Breast epithelium (tissue), 4 donors: ENCODE data around the gene SEMA4D. TPM values are rescaled to one million over a fixed set of nuclear protein-coding genes. Genes with fewer than 3 reads are reported as not detected.

Experiments
- DNase-seq, 2 donors: peaks; one replicate each; pipeline ENCODE4 v3.0.0-alpha.2; 2019; ENCODE audit warnings: low spot score in 2 of 2
- H3K27ac ChIP-seq, 2 donors: fragments of 200-600 bp; sonication (generic) in 1 of 2; one replicate each; pipeline ENCODE4 v1.5.1; 2016 to 2019; ENCODE audit warnings: mild to moderate bottlenecking in 1 of 2
- H3K27me3 ChIP-seq, 2 donors: fragments of 200-600 bp; sonication (generic) in 1 of 2; one replicate each; pipeline versions ENCODE4 v1.5.1 to v1.6.0; 2017 to 2019; ENCODE audit warnings: control low read depth in 1 of 2, mild to moderate bottlenecking in 1 of 2
- H3K36me3 ChIP-seq: fragments of 200-600 bp; one replicate; pipeline ENCODE4 v1.5.1; 2019
- H3K4me1 ChIP-seq, 2 donors: fragments of 200-600 bp; sonication (generic); one replicate each; pipeline ENCODE4 v1.5.1; 2016 to 2019; ENCODE audit warnings: control low read depth in 1 of 2
- H3K4me3 ChIP-seq, 3 donors: fragments of 200-600 bp; sonication (generic); 1 replicate in 2 of 3; 2 replicates in 1 of 3; pipeline ENCODE4 v1.5.1; 2016 to 2019; ENCODE audit warnings: mild to moderate bottlenecking in 3 of 3, moderate library complexity in 2 of 3
- H3K9me3 ChIP-seq, 2 donors: fragments of 200-600 bp; sonication (generic) in 1 of 2; one replicate each; pipeline ENCODE4 v1.5.1; 2016 to 2019; ENCODE audit warnings: control low read depth in 1 of 2
- POLR2A ChIP-seq: fragments of 450-650 bp; IDR thresholded peaks from one replicate; pipeline ENCODE4 v1.6.1; 2016; ENCODE audit warnings: antibody characterized with exemption, mild to moderate bottlenecking, moderate library complexity
- POLR2AphosphoS5 ChIP-seq, 3 donors: sonication (generic); formaldehyde crosslinking; IDR thresholded peaks; one replicate each; pipeline ENCODE4 v1.6.1; 2017; ENCODE audit warnings: antibody characterized with exemption in 3 of 3
- intact Hi-C: fragments of 100-400 bp; cut with DNase I; formaldehyde crosslinking; loops from one replicate; pipeline ENCODE4 v1.15.1; 2023; ENCODE audit warnings: low total_unique reads
- total RNA-seq, 3 donors: library from RNA; depleted of rRNA; stranded (reverse); fragments of >200 nt; gene quantifications; one replicate each; pipeline ENCODE4 v1.1.0, GENCODE V29; 2016
- TF ChIP-seq, protein P1 (sequence below), 3 donors: fragments of 450-650 bp; IDR thresholded peaks; one replicate each; pipeline ENCODE4 v1.5.1; 2016 to 2017; ENCODE audit warnings: antibody characterized with exemption in 3 of 3, mild to moderate bottlenecking in 3 of 3, moderate library complexity in 3 of 3

The SEMA4D gene
- total RNA-seq, 3 donors from 2014 or later, result 9.9 to 24.6 (median 16.1) TPM

DNA sequence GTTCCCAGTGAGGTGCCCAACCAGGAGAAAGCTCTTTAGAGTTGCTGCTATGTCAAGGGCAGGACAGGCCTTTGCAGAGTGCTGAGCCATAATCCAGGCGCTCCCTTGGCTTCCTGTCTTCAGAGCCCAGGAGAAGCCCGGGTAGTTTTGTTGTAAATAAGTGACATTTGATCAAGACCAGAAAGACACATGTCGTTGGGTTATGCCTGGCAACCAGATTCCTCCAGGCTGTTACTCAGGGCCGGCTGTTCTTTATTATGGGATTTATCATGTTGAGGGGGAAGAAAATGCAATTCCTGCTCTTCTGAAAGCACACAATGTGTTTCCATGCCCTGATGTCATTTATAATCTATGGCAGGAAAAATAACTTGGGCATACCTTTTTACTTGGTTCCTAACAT lies 39.3 kb upstream of the SEMA4D start:
- Histone ChIP-seq H3K27ac (no peak overlapping the region), H3K4me3 (no peak overlapping the region), H3K27me3 (no peaks in the 10 kb centered on the region), H3K36me3 (no peaks in the 10 kb centered on the region), H3K9me3 (no peaks in the 10 kb centered on the region), H3K4me1 (no peaks in the 10 kb centered on the region)
- TF ChIP-seq POLR2AphosphoS5 (IDR thresholded peaks at IDR 0.05) (no peak), POLR2A (no peak)
- TF ChIP-seq, protein P1, sequence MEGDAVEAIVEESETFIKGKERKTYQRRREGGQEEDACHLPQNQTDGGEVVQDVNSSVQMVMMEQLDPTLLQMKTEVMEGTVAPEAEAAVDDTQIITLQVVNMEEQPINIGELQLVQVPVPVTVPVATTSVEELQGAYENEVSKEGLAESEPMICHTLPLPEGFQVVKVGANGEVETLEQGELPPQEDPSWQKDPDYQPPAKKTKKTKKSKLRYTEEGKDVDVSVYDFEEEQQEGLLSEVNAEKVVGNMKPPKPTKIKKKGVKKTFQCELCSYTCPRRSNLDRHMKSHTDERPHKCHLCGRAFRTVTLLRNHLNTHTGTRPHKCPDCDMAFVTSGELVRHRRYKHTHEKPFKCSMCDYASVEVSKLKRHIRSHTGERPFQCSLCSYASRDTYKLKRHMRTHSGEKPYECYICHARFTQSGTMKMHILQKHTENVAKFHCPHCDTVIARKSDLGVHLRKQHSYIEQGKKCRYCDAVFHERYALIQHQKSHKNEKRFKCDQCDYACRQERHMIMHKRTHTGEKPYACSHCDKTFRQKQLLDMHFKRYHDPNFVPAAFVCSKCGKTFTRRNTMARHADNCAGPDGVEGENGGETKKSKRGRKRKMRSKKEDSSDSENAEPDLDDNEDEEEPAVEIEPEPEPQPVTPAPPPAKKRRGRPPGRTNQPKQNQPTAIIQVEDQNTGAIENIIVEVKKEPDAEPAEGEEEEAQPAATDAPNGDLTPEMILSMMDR (IDR thresholded peaks at IDR 0.05), result no peak
- intact Hi-C loops, result no loop called here
- DNase-seq, result no peak

GRCh38 chr9:89536600-89536999 lies 38.7 kb upstream of the SEMA4D start:
- intact Hi-C loops, result no loop called here
- Histone ChIP-seq H3K27me3 (no peaks in the 10 kb centered on the region), H3K36me3 (no peaks in the 10 kb centered on the region), H3K9me3 (no peaks in the 10 kb centered on the region), H3K4me1 (no peaks in the 10 kb centered on the region), H3K27ac (no peak overlapping the region), H3K4me3 (no peak overlapping the region)
- no peak for TF ChIP-seq POLR2A
- TF ChIP-seq, protein P1 (IDR thresholded peaks at IDR 0.05), result no peak
- no peak for TF ChIP-seq POLR2AphosphoS5 (IDR thresholded peaks at IDR 0.05)
- DNase-seq, result no peak

- TF ChIP-seq, protein P1 (IDR thresholded peaks at IDR 0.05), result no peak
- TF ChIP-seq POLR2AphosphoS5 (IDR thresholded peaks at IDR 0.05), result no peak
- TF ChIP-seq POLR2A, result no peak
- H3K4me3 ChIP-seq, result no peak overlapping the region
- H3K4me1 ChIP-seq, result no peaks in the 10 kb centered on the region
- H3K9me3 ChIP-seq, result no peaks in the 10 kb centered on the region
- no peaks in the 10 kb centered on the region for H3K27me3 ChIP-seq
- H3K27ac ChIP-seq, result no peak overlapping the region
- intact Hi-C loops, result no loop called here
- H3K36me3 ChIP-seq, result no peaks in the 10 kb centered on the region
- no peak for DNase-seq
Observed at GRCh38 chr9:89536145-89536574, 38.2 kb upstream of the SEMA4D start.

GRCh38 chr9:89535461-89535860 lies 37.5 kb upstream of the SEMA4D start:
- intact Hi-C loops, result no loop called here
- DNase-seq, result no peak
- no peak overlapping the region for H3K27ac ChIP-seq

DNA sequence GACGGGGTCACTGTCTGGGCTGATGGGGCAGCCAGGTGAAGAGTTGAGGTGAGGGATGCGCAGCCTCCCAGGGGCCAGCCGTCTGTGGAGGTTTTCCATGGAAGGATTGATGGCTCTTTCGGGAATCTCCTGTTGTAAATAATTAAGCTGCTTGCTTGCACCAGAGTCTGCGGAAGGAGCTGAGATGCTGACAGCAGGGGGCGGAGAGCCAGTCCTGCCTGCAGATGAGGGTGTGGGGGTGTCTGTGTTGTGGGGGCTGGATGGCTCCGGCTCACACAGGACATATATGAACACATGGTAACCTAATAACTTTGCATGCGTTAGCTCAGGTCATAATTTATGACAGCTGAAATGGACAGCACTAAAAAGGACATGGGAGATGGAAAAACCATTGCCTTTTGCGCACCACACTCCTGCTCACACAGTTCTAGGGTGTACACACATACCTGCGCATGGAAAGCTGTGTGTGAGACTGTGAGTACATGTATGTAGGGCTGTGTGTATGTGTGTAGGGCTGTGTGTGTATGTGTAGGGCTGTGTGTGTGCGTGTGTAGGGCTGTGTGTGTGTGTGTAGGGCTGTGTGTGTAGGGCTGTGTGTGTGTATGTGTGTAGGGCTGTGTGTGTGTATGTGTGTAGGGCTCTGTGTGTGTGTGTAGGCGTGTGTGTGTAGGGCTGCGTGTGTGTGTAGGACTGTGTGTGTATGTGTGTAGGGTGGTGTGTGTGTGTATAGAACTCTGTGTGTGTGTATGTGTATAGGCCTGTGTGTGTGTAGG lies 36.8 kb upstream of the SEMA4D start:
- Histone ChIP-seq H3K27ac (no peak overlapping the region), H3K27me3 (no peaks in the 10 kb centered on the region), H3K36me3 (no peaks in the 10 kb centered on the region), H3K9me3 (no peaks in the 10 kb centered on the region), H3K4me1 (no peaks in the 10 kb centered on the region), H3K4me3 (no peak overlapping the region)
- TF ChIP-seq, protein P1 (IDR thresholded peaks at IDR 0.05), result no peak
- TF ChIP-seq POLR2AphosphoS5 (IDR thresholded peaks at IDR 0.05) (no peak), POLR2A (no peak)
- no peak for DNase-seq
- intact Hi-C loops, result no loop called here

More at GRCh38 chr9:89535461-89535860, 37.5 kb upstream of the SEMA4D start:
- Histone ChIP-seq H3K36me3 (no peaks in the 10 kb centered on the region), H3K4me3 (no peak overlapping the region), H3K4me1 (no peaks in the 10 kb centered on the region), H3K9me3 (no peaks in the 10 kb centered on the region), H3K27me3 (no peaks in the 10 kb centered on the region)
- TF ChIP-seq POLR2AphosphoS5 (IDR thresholded peaks at IDR 0.05) (no peak), POLR2A (no peak)
- TF ChIP-seq, protein P1 (IDR thresholded peaks at IDR 0.05), result no peak
